ENCODE data around the gene NHERF2.

DNA sequence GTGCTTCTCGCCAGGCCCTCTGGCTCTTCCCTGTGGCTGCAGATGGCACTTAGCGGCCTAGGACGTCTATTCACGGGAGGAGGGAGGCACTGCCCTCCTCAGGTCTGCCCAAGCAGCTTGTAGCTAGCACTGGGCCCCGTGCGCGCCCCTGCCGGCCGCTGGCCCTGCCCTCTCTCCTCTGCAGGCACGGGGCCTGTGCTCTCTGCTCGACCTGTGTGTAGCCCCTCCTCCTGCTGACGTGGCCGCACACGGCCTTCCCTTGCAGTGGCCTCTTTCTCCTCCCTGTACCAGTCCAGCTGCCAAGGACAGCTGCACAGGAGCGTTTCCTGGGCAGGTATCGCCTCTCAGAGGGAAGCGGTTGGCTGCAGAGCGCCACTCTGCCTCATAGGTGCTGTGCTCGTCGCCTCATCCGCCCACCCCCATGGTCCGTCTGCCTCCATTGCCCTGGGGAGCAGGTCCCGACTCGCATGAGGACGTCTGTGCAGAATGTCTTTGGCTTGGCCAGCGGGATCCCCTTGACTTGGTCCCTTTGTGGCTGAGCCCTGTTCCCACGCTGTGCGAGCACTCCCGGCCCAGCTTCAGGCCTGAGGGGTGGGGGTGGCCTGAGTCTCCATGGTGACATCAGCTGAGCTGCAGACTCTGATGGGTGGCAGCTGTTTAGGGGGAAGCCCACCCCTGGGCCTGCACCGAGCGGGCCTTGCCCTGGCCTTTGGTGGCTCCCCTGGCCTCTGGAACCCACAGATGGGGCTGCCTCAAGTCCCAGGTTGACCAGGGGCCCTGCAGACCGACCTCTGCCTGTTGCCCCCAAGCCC, 55.7 kb downstream of the NHERF2 start:
- TF ChIP-seq EZH2 (IDR thresholded peaks at IDR 0.05; ENCODE audit: low read depth, unreplicated experiment) (no peak), EZH2phosphoT487 (IDR thresholded peaks at IDR 0.05; ENCODE audit: unreplicated experiment) (no peak), JUNB (IDR thresholded peaks at IDR 0.05; ENCODE audit: unreplicated experiment) (no peak)
- TF ChIP-seq, protein P1, sequence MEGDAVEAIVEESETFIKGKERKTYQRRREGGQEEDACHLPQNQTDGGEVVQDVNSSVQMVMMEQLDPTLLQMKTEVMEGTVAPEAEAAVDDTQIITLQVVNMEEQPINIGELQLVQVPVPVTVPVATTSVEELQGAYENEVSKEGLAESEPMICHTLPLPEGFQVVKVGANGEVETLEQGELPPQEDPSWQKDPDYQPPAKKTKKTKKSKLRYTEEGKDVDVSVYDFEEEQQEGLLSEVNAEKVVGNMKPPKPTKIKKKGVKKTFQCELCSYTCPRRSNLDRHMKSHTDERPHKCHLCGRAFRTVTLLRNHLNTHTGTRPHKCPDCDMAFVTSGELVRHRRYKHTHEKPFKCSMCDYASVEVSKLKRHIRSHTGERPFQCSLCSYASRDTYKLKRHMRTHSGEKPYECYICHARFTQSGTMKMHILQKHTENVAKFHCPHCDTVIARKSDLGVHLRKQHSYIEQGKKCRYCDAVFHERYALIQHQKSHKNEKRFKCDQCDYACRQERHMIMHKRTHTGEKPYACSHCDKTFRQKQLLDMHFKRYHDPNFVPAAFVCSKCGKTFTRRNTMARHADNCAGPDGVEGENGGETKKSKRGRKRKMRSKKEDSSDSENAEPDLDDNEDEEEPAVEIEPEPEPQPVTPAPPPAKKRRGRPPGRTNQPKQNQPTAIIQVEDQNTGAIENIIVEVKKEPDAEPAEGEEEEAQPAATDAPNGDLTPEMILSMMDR (conservative IDR thresholded peaks at IDR 0.05; ENCODE audit: low read depth in 2 of 2): no peak
